Fibroblast of lung (primary cell): ENCODE results near the gene PTPRA.

ENCODE experiments used
- CTCF ChIP-seq, 2 donors: IDR thresholded peaks in 1 of 2; conservative IDR thresholded peaks in 1 of 2; 1 replicate in 1 of 2; 2 replicates in 1 of 2; pipeline ENCODE4 v1.5.1; 2011 to 2012; ENCODE audit warnings: low read length in 2 of 2, control low read depth in 1 of 2, inconsistent platforms in 1 of 2, low read depth in 1 of 2, mild to moderate bottlenecking in 1 of 2
- EZH2 ChIP-seq: IDR thresholded peaks from 2 replicates; pipeline ENCODE4 v1.5.1; 2012; ENCODE audit warnings: low read length, control low read depth, mild to moderate bottlenecking; ENCODE audit errors: missing control alignments

DNA sequence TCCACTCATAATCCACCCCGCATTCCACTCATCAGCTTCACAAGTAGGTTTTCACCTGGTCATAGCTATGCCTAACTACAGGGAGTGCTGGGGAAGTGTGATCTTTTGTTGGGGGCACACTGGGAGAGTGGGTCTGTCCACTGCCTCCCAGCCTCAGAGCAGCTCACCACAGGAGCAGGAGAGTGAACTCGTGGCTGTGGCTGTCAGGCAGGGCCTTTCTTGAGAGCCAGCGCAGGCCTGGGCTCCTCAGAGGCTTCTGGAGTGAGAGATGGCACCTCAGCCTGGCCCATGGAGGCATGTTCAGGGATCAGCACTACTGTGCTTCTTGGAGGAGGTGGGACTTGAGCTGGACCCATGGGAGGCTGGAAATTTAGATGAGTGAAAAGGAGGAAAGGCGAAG, 166.1 kb downstream of the PTPRA start:
- no peak for TF ChIP-seq CTCF (conservative IDR thresholded peaks at IDR 0.05 in 1 of 2, IDR thresholded peaks at IDR 0.05 in 1 of 2; ENCODE audit: low read depth in 1 of 2, low read length in 2 of 2)
- TF ChIP-seq EZH2 = no peak
